Measurements from ENCODE around the gene ANKRD34C. TPM values are rescaled to one million over a fixed set of nuclear protein-coding genes. Genes with fewer than 3 reads are reported as not detected.

ANKRD34C gene
- total and polyA plus RNA-seq, 2 of the 8 experiments (the other 6 are each of a cell fraction or from before 2014, with no cell fraction given), result 0.02 TPM; not detected in 1

- WGBS, 2 experiments (ENCODE audit: extremely low coverage in 1 of 2, insufficient coverage in 1 of 2, insufficient read length in 1 of 2, insufficient replicate concordance in 2 of 2, low coverage in 1 of 2, low lambda C conversion rate in 2 of 2, missing lambda C conversion rate in 1 of 2), result 63% methylated on average over 4 of the region's 4 CpGs; no CpG with 5 or more reads in 1 of the 2 experiments
- Histone ChIP-seq H2AK5ac (ENCODE audit: low read depth, low read length) (no peak overlapping the region), H3K27ac (ENCODE audit: low read depth, low read length) (no peak overlapping the region), H4K5ac (ENCODE audit: insufficient read length, low read depth, low read length) (no peak overlapping the region), H4K20me1 (replicated peaks in 1 of 2; ENCODE audit: control insufficient read depth in 1 of 2, insufficient read depth in 2 of 2, low read length in 2 of 2) (no peaks in the 10 kb centered on the region), H3K9me3 (ENCODE audit: insufficient read depth in 2 of 2, low read depth in 1 of 2, low read length in 1 of 2) (no peaks in the 10 kb centered on the region), H3K79me1 (ENCODE audit: low read depth, low read length) (no peaks in the 10 kb centered on the region), H2AFZ (ENCODE audit: low read length) (no peak overlapping the region), H3K14ac (ENCODE audit: insufficient read length) (no peak overlapping the region), H4K8ac (ENCODE audit: extremely low read depth, insufficient read depth, low read length) (no peak overlapping the region), H3K9ac (replicated peaks in 1 of 4; ENCODE audit: extremely low read depth in 1 of 4, low read depth in 3 of 4, low read length in 3 of 4) (no peak overlapping the region), H3K4me3 (ENCODE audit: extremely low read depth in 1 of 4, insufficient read depth in 2 of 4, low read depth in 3 of 4, low read length in 4 of 4) (no peak overlapping the region), H2BK12ac (ENCODE audit: low read depth, low read length) (no peak overlapping the region), H3K4me2 (ENCODE audit: insufficient read depth in 1 of 2, low read depth in 2 of 2, low read length in 2 of 2) (no peak overlapping the region), H3K23me2 (ENCODE audit: low read depth, low read length) (peaks cover 14% of the 10 kb centered on the region; the same call in 1 of the 2 replicates), H3K79me2 (ENCODE audit: control insufficient read depth in 1 of 2, insufficient read depth in 2 of 2, low read length in 2 of 2) (peaks cover 0 to 5% of the 10 kb centered on the region in 2 experiments; a peak in 2 of 4 replicates), H2BK120ac (replicated peaks; ENCODE audit: low read depth, low read length) (no peak overlapping the region), H2BK15ac (ENCODE audit: low read length) (no peak overlapping the region), H2BK20ac (ENCODE audit: low read length) (no peak overlapping the region), H3K18ac (ENCODE audit: extremely low read depth, low read length) (no peak overlapping the region), H3K56ac (replicated peaks; ENCODE audit: insufficient read length, low read depth, low read length) (peak overlapping the region; percentile 10), H3K23ac (ENCODE audit: insufficient read length) (no peak overlapping the region), H3K4me1 (replicated peaks in 1 of 4; ENCODE audit: control insufficient read depth in 3 of 4, insufficient read depth in 4 of 4, low read length in 3 of 4) (peaks cover 0 to 9% (median 3%) of the 10 kb centered on the region in 4 experiments; a peak in 3 of 7 replicates), H2BK5ac (ENCODE audit: low read depth, low read length) (no peak overlapping the region), H3K4ac (replicated peaks; ENCODE audit: insufficient read length, low read depth, low read length) (no peak overlapping the region), H4K91ac (replicated peaks; ENCODE audit: insufficient read length, low read length) (no peak overlapping the region), H3K27me3 (replicated peaks in 1 of 4; ENCODE audit: control insufficient read depth in 3 of 4, extremely low read depth in 1 of 4, insufficient read depth in 3 of 4, low read length in 3 of 4) (peaks cover 0 to 9% (median 3%) of the 10 kb centered on the region in 4 experiments; a peak in 4 of 7 replicates), H3K36me3 (ENCODE audit: control insufficient read depth in 2 of 4, insufficient read depth in 4 of 4, low read length in 3 of 4) (no peaks in the 10 kb centered on the region)
- FAIRE-seq (no peak), DNase-seq (ENCODE audit: low read depth in 1 of 2, low spot score in 2 of 2) (no peak)
- no peak for TF ChIP-seq RFX5 (IDR thresholded peaks at IDR 0.05; ENCODE audit: borderline replicate concordance, low read depth, low read length)
- TF ChIP-seq SP2 (IDR thresholded peaks at IDR 0.05; ENCODE audit: low read length), result no peak
- no peak for TF ChIP-seq JUND (IDR thresholded peaks at IDR 0.05; ENCODE audit: low read length)
- ChIA-PET POLR2A (ENCODE audit: partially characterized antibody) (no interaction called here), CTCF (ENCODE audit: partially characterized antibody) (no interaction called here)
Measured at GRCh38 chr15:79307251-79307650, 24.7 kb downstream of the ANKRD34C start.
